HepG2 (cell line): ENCODE data around the gene RBCK1. TPM values are rescaled to one million over a fixed set of nuclear protein-coding genes. Genes with fewer than 3 reads are reported as not detected.

Experiments
- CEBPG ChIP-seq: IDR thresholded peaks from 2 replicates; pipeline ENCODE4 v1.6.1; 2016
- HOXA7 ChIP-seq: sonication (generic); formaldehyde crosslinking; IDR thresholded peaks from 2 replicates; pipeline ENCODE4 v1.8.1; 2022; ENCODE audit warnings: mild to moderate bottlenecking, missing genetic modification reagents, moderate library complexity
- RARA ChIP-seq: IDR thresholded peaks from 2 replicates; pipeline ENCODE4 v1.6.1; 2016; ENCODE audit warnings: missing genetic modification reagents, missing compliant biosample characterization
- STAG1 ChIP-seq: sonication (generic); formaldehyde crosslinking; IDR thresholded peaks from 2 replicates; pipeline ENCODE4 v1.4.0; 2020; ENCODE audit warnings: missing genetic modification reagents
- ZC3H4 ChIP-seq: sonication (generic); formaldehyde crosslinking; IDR thresholded peaks from 2 replicates; pipeline ENCODE4 v1.4.0; 2020; ENCODE audit warnings: missing genetic modification reagents, borderline replicate concordance
- ZNF563 ChIP-seq: sonication (generic); formaldehyde crosslinking; IDR thresholded peaks from 2 replicates; pipeline ENCODE4 v1.8.0; 2022; ENCODE audit warnings: mild to moderate bottlenecking, moderate library complexity, missing genetic modification reagents
- polyA plus RNA-seq, 8 experiments: library from polyadenylated mRNA; depleted of rRNA in 3 of 8; stranded (reverse) in 7 of 8; unstranded in 1 of 8; fragments of >200 nt; fragmentation: Illumina TruSeq in 4 of 8; extraction: Trizol in 4 of 8; gene quantifications; 2 replicates each; pipeline versions ENCODE4 v1.2.1 to v1.2.3, GENCODE V29; 2011 to 2016; ENCODE audit warnings: low read depth in 4 of 8, missing spikeins in 1 of 8, mixed read lengths in 1 of 8; ENCODE audit not compliant: insufficient read depth in 1 of 8
- total RNA-seq, 5 experiments: library from RNA; depleted of rRNA; stranded (reverse); fragments of >200 nt; fragmentation: Illumina TruSeq; extraction: Trizol; gene quantifications; 2 replicates each; pipeline ENCODE4 v1.2.3, GENCODE V29; 2016; ENCODE audit warnings: low read depth in 1 of 5
- TF ChIP-seq, protein P1 (sequence below): sonication (generic); formaldehyde crosslinking; IDR thresholded peaks from 2 replicates; pipeline ENCODE4 v1.8.1; 2023; ENCODE audit warnings: mild to moderate bottlenecking, inconsistent platforms, moderate library complexity, missing genetic modification reagents, borderline replicate concordance
- TF ChIP-seq, protein P2 (sequence below): sonication (generic); formaldehyde crosslinking; IDR thresholded peaks from 2 replicates; pipeline ENCODE4 v1.5.0; 2020; ENCODE audit warnings: mild to moderate bottlenecking, missing genetic modification reagents, borderline replicate concordance
- TF ChIP-seq, protein P3 (sequence below): sonication (generic); formaldehyde crosslinking; IDR thresholded peaks from 2 replicates; pipeline ENCODE4 v1.4.0; 2020; ENCODE audit warnings: missing genetic modification reagents
- TF ChIP-seq, protein P4 (sequence below): sonication (generic); formaldehyde crosslinking; IDR thresholded peaks from 2 replicates; pipeline ENCODE4 v1.9.0; 2021; ENCODE audit warnings: missing genetic modification reagents, borderline replicate concordance
- TF ChIP-seq, protein P5 (sequence below): sonication (generic); formaldehyde crosslinking; IDR thresholded peaks from 2 replicates; pipeline ENCODE4 v1.4.0; 2020; ENCODE audit warnings: missing genetic modification reagents, borderline replicate concordance

The RBCK1 gene
- total and polyA plus RNA-seq, 2 of the 13 experiments (the other 11 are each of a cell fraction or from before 2014, with no cell fraction given): 149 to 215 TPM

DNA sequence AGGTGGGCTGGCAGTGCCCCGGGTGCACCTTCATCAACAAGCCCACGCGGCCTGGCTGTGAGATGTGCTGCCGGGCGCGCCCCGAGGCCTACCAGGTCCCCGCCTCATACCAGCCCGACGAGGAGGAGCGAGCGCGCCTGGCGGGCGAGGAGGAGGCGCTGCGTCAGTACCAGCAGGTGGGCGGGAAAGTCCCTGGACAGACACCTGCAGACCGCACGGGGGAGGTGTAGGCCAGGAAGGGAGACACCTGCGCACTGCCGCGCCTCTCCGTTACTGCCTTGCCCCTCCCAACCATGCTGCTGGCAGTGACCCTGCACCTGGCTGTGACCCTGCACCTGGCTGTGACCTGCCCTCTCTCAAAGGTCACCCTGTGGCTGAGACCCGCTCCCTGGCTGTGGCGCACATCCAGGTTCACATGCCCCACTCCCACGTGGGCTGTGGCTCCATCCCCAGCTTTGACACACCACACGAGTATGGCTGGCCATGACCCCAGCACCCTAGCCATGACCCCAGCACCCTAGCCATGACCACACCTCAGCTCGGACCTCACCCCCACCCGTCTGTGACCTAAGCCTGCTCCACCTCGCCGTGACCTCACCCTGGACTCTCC, 11.6 kb downstream of the RBCK1 start (continued):
- TF ChIP-seq, protein P1, sequence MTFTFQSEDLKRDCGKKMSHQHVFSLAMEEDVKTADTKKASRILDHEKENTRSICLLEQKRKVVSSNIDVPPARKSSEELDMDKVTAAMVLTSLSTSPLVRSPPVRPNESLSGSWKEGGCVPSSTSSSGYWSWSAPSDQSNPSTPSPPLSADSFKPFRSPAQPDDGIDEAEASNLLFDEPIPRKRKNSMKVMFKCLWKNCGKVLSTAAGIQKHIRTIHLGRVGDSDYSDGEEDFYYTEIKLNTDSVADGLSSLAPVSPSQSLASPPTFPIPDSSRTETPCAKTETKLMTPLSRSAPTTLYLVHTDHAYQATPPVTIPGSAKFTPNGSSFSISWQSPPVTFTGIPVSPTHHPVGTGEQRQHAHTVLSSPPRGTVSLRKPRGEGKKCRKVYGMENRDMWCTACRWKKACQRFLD: 0 out of 2 replicates have a peak, but pooled peaks have one; percentile 78
- TF ChIP-seq STAG1 (CRISPR knock-in tag): no peak
- no peak for TF ChIP-seq ZNF563 (CRISPR knock-in tag)
- TF ChIP-seq RARA (CRISPR knock-in tag): peak; percentile 16; the same call in 1 of the 2 replicates
- TF ChIP-seq, protein P2, sequence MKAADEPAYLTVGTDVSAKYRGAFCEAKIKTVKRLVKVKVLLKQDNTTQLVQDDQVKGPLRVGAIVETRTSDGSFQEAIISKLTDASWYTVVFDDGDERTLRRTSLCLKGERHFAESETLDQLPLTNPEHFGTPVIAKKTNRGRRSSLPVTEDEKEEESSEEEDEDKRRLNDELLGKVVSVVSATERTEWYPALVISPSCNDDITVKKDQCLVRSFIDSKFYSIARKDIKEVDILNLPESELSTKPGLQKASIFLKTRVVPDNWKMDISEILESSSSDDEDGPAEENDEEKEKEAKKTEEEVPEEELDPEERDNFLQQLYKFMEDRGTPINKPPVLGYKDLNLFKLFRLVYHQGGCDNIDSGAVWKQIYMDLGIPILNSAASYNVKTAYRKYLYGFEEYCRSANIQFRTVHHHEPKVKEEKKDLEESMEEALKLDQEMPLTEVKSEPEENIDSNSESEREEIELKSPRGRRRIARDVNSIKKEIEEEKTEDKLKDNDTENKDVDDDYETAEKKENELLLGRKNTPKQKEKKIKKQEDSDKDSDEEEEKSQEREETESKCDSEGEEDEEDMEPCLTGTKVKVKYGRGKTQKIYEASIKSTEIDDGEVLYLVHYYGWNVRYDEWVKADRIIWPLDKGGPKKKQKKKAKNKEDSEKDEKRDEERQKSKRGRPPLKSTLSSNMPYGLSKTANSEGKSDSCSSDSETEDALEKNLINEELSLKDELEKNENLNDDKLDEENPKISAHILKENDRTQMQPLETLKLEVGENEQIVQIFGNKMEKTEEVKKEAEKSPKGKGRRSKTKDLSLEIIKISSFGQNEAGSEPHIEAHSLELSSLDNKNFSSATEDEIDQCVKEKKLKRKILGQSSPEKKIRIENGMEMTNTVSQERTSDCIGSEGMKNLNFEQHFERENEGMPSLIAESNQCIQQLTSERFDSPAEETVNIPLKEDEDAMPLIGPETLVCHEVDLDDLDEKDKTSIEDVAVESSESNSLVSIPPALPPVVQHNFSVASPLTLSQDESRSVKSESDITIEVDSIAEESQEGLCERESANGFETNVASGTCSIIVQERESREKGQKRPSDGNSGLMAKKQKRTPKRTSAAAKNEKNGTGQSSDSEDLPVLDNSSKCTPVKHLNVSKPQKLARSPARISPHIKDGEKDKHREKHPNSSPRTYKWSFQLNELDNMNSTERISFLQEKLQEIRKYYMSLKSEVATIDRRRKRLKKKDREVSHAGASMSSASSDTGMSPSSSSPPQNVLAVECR (CRISPR knock-in tag): no peak
- TF ChIP-seq, protein P3, sequence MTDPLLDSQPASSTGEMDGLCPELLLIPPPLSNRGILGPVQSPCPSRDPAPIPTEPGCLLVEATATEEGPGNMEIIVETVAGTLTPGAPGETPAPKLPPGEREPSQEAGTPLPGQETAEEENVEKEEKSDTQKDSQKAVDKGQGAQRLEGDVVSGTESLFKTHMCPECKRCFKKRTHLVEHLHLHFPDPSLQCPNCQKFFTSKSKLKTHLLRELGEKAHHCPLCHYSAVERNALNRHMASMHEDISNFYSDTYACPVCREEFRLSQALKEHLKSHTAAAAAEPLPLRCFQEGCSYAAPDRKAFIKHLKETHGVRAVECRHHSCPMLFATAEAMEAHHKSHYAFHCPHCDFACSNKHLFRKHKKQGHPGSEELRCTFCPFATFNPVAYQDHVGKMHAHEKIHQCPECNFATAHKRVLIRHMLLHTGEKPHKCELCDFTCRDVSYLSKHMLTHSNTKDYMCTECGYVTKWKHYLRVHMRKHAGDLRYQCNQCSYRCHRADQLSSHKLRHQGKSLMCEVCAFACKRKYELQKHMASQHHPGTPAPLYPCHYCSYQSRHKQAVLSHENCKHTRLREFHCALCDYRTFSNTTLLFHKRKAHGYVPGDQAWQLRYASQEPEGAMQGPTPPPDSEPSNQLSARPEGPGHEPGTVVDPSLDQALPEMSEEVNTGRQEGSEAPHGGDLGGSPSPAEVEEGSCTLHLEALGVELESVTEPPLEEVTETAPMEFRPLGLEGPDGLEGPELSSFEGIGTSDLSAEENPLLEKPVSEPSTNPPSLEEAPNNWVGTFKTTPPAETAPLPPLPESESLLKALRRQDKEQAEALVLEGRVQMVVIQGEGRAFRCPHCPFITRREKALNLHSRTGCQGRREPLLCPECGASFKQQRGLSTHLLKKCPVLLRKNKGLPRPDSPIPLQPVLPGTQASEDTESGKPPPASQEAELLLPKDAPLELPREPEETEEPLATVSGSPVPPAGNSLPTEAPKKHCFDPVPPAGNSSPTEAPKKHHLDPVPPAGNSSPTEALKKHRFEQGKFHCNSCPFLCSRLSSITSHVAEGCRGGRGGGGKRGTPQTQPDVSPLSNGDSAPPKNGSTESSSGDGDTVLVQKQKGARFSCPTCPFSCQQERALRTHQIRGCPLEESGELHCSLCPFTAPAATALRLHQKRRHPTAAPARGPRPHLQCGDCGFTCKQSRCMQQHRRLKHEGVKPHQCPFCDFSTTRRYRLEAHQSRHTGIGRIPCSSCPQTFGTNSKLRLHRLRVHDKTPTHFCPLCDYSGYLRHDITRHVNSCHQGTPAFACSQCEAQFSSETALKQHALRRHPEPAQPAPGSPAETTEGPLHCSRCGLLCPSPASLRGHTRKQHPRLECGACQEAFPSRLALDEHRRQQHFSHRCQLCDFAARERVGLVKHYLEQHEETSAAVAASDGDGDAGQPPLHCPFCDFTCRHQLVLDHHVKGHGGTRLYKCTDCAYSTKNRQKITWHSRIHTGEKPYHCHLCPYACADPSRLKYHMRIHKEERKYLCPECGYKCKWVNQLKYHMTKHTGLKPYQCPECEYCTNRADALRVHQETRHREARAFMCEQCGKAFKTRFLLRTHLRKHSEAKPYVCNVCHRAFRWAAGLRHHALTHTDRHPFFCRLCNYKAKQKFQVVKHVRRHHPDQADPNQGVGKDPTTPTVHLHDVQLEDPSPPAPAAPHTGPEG (CRISPR knock-in tag): no peak
- TF ChIP-seq CEBPG (CRISPR knock-in tag): no peak
- TF ChIP-seq, protein P4, sequence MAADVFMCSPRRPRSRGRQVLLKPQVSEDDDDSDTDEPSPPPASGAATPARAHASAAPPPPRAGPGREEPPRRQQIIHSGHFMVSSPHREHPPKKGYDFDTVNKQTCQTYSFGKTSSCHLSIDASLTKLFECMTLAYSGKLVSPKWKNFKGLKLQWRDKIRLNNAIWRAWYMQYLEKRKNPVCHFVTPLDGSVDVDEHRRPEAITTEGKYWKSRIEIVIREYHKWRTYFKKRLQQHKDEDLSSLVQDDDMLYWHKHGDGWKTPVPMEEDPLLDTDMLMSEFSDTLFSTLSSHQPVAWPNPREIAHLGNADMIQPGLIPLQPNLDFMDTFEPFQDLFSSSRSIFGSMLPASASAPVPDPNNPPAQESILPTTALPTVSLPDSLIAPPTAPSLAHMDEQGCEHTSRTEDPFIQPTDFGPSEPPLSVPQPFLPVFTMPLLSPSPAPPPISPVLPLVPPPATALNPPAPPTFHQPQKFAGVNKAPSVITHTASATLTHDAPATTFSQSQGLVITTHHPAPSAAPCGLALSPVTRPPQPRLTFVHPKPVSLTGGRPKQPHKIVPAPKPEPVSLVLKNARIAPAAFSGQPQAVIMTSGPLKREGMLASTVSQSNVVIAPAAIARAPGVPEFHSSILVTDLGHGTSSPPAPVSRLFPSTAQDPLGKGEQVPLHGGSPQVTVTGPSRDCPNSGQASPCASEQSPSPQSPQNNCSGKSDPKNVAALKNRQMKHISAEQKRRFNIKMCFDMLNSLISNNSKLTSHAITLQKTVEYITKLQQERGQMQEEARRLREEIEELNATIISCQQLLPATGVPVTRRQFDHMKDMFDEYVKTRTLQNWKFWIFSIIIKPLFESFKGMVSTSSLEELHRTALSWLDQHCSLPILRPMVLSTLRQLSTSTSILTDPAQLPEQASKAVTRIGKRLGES (CRISPR knock-in tag): no peak
- no peak for TF ChIP-seq ZC3H4 (CRISPR knock-in tag)
- TF ChIP-seq, protein P5, sequence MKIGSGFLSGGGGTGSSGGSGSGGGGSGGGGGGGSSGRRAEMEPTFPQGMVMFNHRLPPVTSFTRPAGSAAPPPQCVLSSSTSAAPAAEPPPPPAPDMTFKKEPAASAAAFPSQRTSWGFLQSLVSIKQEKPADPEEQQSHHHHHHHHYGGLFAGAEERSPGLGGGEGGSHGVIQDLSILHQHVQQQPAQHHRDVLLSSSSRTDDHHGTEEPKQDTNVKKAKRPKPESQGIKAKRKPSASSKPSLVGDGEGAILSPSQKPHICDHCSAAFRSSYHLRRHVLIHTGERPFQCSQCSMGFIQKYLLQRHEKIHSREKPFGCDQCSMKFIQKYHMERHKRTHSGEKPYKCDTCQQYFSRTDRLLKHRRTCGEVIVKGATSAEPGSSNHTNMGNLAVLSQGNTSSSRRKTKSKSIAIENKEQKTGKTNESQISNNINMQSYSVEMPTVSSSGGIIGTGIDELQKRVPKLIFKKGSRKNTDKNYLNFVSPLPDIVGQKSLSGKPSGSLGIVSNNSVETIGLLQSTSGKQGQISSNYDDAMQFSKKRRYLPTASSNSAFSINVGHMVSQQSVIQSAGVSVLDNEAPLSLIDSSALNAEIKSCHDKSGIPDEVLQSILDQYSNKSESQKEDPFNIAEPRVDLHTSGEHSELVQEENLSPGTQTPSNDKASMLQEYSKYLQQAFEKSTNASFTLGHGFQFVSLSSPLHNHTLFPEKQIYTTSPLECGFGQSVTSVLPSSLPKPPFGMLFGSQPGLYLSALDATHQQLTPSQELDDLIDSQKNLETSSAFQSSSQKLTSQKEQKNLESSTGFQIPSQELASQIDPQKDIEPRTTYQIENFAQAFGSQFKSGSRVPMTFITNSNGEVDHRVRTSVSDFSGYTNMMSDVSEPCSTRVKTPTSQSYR (CRISPR knock-in tag): no peak
- no peak for TF ChIP-seq HOXA7
